ENCODE data around the gene TUBGCP3. TPM values are rescaled to one million over a fixed set of nuclear protein-coding genes. Genes with fewer than 3 reads are reported as not detected.
A peak's percentile ranks its signal among the peaks of the same experiment; 100 is the strongest.

The TUBGCP3 gene
- total RNA-seq, 4 donors from 2014 or later, result 21.9 to 56.3 (median 29.3) TPM

DNA sequence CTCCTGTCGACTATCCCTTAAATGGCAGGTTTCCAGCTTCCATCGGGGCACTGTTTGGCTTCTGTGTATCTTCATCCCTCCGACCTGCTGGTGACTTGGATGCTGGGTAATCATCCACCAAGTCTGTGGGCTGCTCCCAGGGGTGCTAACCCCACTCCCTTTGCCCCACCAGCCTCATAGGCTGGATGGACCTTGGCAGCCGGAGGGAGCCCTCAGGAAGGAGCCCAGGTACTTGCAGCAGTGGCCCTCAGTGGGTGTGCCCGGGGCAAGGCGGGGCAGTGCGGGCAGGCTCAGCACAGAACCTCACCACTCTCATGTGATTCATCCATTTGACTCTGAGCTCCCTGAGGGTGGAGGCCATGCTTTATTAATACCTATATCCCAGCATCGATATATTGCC is 27.4 kb upstream of the TUBGCP3 start:
- H3K27me3 ChIP-seq, result peaks cover 0 to 8% of the 10 kb centered on the region in 2 donors
- H3K27ac ChIP-seq, result no peak overlapping the region
- no peaks in the 10 kb centered on the region for H3K36me3 ChIP-seq
- no peaks in the 10 kb centered on the region for H3K4me1 ChIP-seq
- TF ChIP-seq EP300 (IDR thresholded peaks at IDR 0.05), result no peak
- TF ChIP-seq POLR2A (IDR thresholded peaks at IDR 0.05), result no peak
- TF ChIP-seq, protein P1, sequence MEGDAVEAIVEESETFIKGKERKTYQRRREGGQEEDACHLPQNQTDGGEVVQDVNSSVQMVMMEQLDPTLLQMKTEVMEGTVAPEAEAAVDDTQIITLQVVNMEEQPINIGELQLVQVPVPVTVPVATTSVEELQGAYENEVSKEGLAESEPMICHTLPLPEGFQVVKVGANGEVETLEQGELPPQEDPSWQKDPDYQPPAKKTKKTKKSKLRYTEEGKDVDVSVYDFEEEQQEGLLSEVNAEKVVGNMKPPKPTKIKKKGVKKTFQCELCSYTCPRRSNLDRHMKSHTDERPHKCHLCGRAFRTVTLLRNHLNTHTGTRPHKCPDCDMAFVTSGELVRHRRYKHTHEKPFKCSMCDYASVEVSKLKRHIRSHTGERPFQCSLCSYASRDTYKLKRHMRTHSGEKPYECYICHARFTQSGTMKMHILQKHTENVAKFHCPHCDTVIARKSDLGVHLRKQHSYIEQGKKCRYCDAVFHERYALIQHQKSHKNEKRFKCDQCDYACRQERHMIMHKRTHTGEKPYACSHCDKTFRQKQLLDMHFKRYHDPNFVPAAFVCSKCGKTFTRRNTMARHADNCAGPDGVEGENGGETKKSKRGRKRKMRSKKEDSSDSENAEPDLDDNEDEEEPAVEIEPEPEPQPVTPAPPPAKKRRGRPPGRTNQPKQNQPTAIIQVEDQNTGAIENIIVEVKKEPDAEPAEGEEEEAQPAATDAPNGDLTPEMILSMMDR (IDR thresholded peaks at IDR 0.05), result no peak
- H3K9me3 ChIP-seq, result no peaks in the 10 kb centered on the region
- no peak for DNase-seq (ENCODE audit: low spot score in 2 of 2)
- 87 to 90% methylated on average over 8 of the region's 8 CpGs for WGBS, 2 donors
- no peak overlapping the region for H3K4me3 ChIP-seq

DNA sequence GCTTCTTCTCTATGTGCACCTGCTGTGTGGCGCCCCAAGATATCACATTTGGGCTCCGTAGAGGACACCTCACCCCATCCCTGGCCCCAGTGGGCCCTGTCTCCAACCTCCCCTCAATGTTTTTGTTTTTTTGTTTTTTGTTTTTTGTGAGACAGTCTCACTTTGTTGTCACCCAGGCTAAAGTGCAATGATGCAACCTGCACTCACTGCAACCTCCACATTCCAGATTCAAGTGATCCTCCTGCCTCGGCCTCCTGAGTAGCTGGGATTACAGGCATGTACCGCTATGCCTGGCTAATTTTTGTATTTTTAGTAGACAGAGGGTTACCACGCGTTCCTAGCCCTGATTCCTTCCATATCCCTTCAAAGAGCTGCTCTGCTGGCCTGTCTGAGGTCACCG is 26.9 kb upstream of the TUBGCP3 start:
- no peak for DNase-seq (ENCODE audit: low spot score in 2 of 2)
- TF ChIP-seq, protein P1 (IDR thresholded peaks at IDR 0.05), result no peak
- TF ChIP-seq EP300 (IDR thresholded peaks at IDR 0.05), result no peak
- TF ChIP-seq POLR2A (IDR thresholded peaks at IDR 0.05), result no peak
- no peak overlapping the region for H3K27ac ChIP-seq

DNA sequence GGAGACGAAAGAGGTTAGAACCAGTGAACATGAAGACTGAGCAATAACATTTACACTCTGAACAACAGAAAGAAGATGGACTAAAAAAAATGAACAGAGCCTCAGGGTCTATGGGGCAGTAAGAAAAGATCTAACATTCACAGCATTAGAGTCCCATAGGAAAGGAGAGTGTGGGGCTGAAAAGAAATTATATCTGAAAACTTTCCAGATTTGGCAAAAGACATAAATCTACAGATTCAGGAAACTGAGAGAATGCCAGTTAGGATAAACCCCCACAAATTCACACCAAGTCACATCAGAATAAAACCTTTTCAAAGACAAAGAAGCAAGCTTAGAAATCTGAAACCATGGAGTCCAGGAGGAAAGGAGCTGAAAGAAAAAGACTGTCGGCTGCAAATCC is 20.3 kb upstream of the TUBGCP3 start:
- no peak for DNase-seq (ENCODE audit: low spot score in 2 of 2)
- H3K4me3 ChIP-seq, result no peak overlapping the region
- 78 to 85% methylated on average over 2 of the region's 2 CpGs for WGBS, 2 donors
- H3K27ac ChIP-seq, result no peak overlapping the region
- no peaks in the 10 kb centered on the region for H3K9me3 ChIP-seq
- no peaks in the 10 kb centered on the region for H3K27me3 ChIP-seq
- H3K36me3 ChIP-seq, result no peaks in the 10 kb centered on the region
- TF ChIP-seq POLR2A (IDR thresholded peaks at IDR 0.05) (no peak), EP300 (IDR thresholded peaks at IDR 0.05) (no peak)
- TF ChIP-seq, protein P1 (IDR thresholded peaks at IDR 0.05), result no peak
- H3K4me1 ChIP-seq, result peaks cover 0 to 16% (median 0%) of the 10 kb centered on the region in 4 donors

More for the DNA sequence above, 26.9 kb upstream of the TUBGCP3 start:
- Histone ChIP-seq H3K36me3 (no peaks in the 10 kb centered on the region), H3K4me1 (no peaks in the 10 kb centered on the region), H3K4me3 (no peak overlapping the region), H3K27me3 (peaks cover 0 to 8% of the 10 kb centered on the region in 2 donors), H3K9me3 (no peaks in the 10 kb centered on the region)
- WGBS, 2 donors, result 91% methylated on average over 7 of the region's 7 CpGs

DNA sequence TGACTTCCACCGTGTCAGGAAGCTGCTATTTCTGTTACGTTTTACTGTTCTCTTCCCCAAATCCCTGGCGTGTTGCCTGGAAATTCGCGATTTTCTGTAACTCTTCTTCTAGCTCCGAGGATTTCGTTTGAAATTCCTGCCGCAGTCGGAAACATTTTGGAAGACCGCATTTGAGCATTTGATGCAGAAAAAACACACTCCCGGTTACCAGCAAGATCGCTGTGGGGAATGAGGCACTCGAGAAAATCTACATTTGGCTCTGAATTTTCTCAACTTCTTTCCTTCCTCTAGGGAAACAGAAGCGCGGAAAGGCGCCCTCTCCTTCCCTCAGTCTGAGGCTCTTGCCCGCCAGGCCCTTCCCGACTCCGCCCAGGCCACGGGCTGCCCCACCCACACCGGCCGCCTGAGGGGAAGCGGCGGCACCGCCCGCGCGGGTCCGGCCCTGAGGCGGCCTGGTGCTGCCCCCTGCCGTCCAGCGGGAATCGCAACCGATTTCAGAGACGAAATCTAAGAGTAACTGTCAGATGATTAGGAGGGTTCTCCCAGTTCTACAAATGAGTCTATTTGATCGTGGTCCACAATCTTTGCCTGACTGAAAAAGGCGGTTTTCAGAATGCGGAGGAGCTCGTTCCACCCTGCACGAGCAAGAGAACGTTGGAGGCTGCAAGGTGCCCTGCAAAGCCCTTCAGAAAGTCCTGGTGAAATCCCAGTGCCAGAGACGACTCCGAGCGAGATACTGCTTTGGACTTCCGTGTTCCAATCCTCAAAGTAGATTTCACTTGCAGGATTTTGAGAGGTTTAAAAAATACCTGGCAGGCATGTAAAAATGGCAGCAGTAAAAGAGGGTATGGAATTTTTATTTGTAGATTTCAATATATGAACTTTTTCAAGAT is 18.4 kb upstream of the TUBGCP3 start:
- Histone ChIP-seq H3K36me3 (no peaks in the 10 kb centered on the region), H3K4me3 (peak overlapping the region; percentile 12 to 55 (median 35)), H3K27ac (peak overlapping the region in 3 of 4 donors; percentile 47 to 85 (median 79)), H3K27me3 (no peaks in the 10 kb centered on the region), H3K4me1 (peaks cover 0 to 16% (median 0%) of the 10 kb centered on the region in 4 donors), H3K9me3 (no peaks in the 10 kb centered on the region)
- TF ChIP-seq, protein P1 (IDR thresholded peaks at IDR 0.05), result peak; percentile 91 to 97 (median 95)
- TF ChIP-seq EP300 (IDR thresholded peaks at IDR 0.05), result peak in 1 of 2 donors; percentile 62
- TF ChIP-seq POLR2A (IDR thresholded peaks at IDR 0.05), result no peak
- peak; percentile 85 for DNase-seq (ENCODE audit: low spot score in 2 of 2)
- WGBS, 2 donors, result 3% methylated on average over 39 to 43 of the region's 45 CpGs

DNA sequence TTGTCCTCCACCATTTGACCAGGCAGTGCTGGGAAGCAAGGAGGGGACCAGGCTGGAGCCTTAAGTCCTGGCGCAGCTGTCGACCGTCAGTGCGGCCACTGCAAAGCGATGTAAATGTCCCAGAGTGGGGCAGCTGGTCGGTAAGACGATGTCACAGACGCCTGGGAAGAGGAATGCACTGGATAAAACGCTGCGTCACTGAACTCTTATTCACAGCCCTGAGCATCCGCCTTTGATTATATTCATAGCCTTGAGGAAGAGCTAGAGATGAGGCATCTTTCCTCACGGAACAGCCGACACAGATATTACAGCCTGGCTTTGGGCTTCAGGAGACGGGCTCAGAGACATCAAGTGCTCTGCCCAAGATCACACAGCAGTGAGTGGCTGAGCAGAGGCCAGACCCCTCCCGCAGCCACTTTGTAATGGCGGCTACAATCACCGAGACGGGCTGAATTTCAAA is 17.6 kb upstream of the TUBGCP3 start:
- H3K9me3 ChIP-seq, result no peaks in the 10 kb centered on the region
- WGBS, 2 donors, result 74 to 75% methylated on average over 18 of the region's 18 CpGs
- H3K4me1 ChIP-seq, result peaks cover 0 to 16% (median 0%) of the 10 kb centered on the region in 4 donors
- TF ChIP-seq POLR2A (IDR thresholded peaks at IDR 0.05), result no peak
- TF ChIP-seq EP300 (IDR thresholded peaks at IDR 0.05), result no peak
- TF ChIP-seq, protein P1 (IDR thresholded peaks at IDR 0.05), result no peak
- DNase-seq (ENCODE audit: low spot score in 2 of 2), result no peak
- H3K27ac ChIP-seq, result peak overlapping the region in 1 of 4 donors; percentile 85
- no peaks in the 10 kb centered on the region for H3K36me3 ChIP-seq
- peak overlapping the region; percentile 12 to 55 (median 35) for H3K4me3 ChIP-seq
- no peaks in the 10 kb centered on the region for H3K27me3 ChIP-seq

Measured in tibial nerve (tissue), 4 donors.